ENCODE data around the gene SETDB2. TPM values are rescaled to one million over a fixed set of nuclear protein-coding genes. Genes with fewer than 3 reads are reported as not detected.

SETDB2 gene
- total and polyA plus RNA-seq, 2 of the 4 experiments (the other 2 are of a cell fraction) = 4.3 to 5.7 TPM

- TF ChIP-seq POLR2A (IDR thresholded peaks at IDR 0.05; ENCODE audit: low read depth, low read length) (no peak), RAD21 (IDR thresholded peaks at IDR 0.05; ENCODE audit: low read length) (no peak), RCOR1 (IDR thresholded peaks at IDR 0.05; ENCODE audit: insufficient replicate concordance, low read length) (no peak), SMC3 (IDR thresholded peaks at IDR 0.05; ENCODE audit: low read depth, low read length) (no peak), MAFK (IDR thresholded peaks at IDR 0.05; ENCODE audit: low read depth, low read length) (no peak), NFE2L2 (IDR thresholded peaks at IDR 0.05; ENCODE audit: low read depth, low read length) (no peak)
Observed at GRCh38 chr13:49395451-49395865, 48.6 kb upstream of the SETDB2 start (continued).

GRCh38 chr13:49395878-49396380 is 48.1 kb upstream of the SETDB2 start:
- no peak for DNase-seq
- Histone ChIP-seq H3K18ac (ENCODE audit: low read depth, low read length) (no peak overlapping the region), H2BK120ac (ENCODE audit: low read depth, low read length) (no peak overlapping the region), H3K36me3 (ENCODE audit: control insufficient read depth, insufficient read depth, low read length) (no peaks in the 10 kb centered on the region), H3K23ac (ENCODE audit: low read depth, low read length) (no peak overlapping the region), H2AK9ac (replicated peaks; ENCODE audit: low read depth, low read length, poor library complexity) (no peak overlapping the region), H4K91ac (ENCODE audit: insufficient read depth, low read depth, low read length) (no peak overlapping the region), H3K9me3 (ENCODE audit: control insufficient read depth, insufficient read depth, low read length) (no peaks in the 10 kb centered on the region), H4K5ac (ENCODE audit: low read depth, low read length) (no peak overlapping the region), H3K9me1 (ENCODE audit: insufficient read depth, low read length) (no peaks in the 10 kb centered on the region), H4K20me1 (ENCODE audit: insufficient read depth, low read length) (no peaks in the 10 kb centered on the region), H3K14ac (replicated peaks; ENCODE audit: low read depth, low read length) (no peak overlapping the region), H3K4me2 (ENCODE audit: low read depth, low read length) (no peak overlapping the region), H2BK15ac (ENCODE audit: low read depth, low read length) (no peak overlapping the region), H2BK20ac (ENCODE audit: low read depth, low read length) (no peak overlapping the region), H2AK5ac (ENCODE audit: low read depth, low read length) (no peak overlapping the region), H3K56ac (ENCODE audit: extremely low read depth, insufficient read depth, low read length) (no peak overlapping the region; the same call in 1 of the 2 replicates), H3K4ac (ENCODE audit: low read depth, low read length) (no peak overlapping the region), H3K4me3 (ENCODE audit: insufficient read depth, low read depth, low read length) (no peak overlapping the region), H3K9ac (ENCODE audit: low read depth, low read length) (no peak overlapping the region), H3K4me1 (ENCODE audit: control insufficient read depth, insufficient read depth, low read length) (no peaks in the 10 kb centered on the region), H4K8ac (ENCODE audit: low read depth in 2 of 2, low read length in 2 of 2) (no peak overlapping the region), H3K27ac (ENCODE audit: insufficient read depth, low read length) (no peak overlapping the region), H3K27me3 (ENCODE audit: control insufficient read depth, insufficient read depth, low read length) (no peaks in the 10 kb centered on the region), H2AFZ (replicated peaks; ENCODE audit: low read length, poor library complexity) (no peak overlapping the region), H2BK5ac (ENCODE audit: low read depth, low read length, poor library complexity, severe bottlenecking) (no peak overlapping the region), H3K79me1 (ENCODE audit: low read depth in 1 of 2, low read length in 2 of 2) (0 out of 4 replicates have a peak, but pooled peaks cover 0 to 4% of the 10 kb centered on the region in 2 experiments)
- ChIA-PET POLR2A (ENCODE audit: unreplicated experiment) (no interaction called here), CTCF (no interaction called here)
- no CpG with 5 or more reads among the region's 1 CpG for WGBS, 2 experiments (ENCODE audit: extremely low coverage in 2 of 2, insufficient read length in 1 of 2)
- dilution Hi-C loops (cut with HindIII; ENCODE audit: low sequenced_read_pairs, unreplicated experiment) (no loop called here), in situ Hi-C loops (cut with MboI; ENCODE audit: low sequenced_read_pairs) (no loop called here), intact Hi-C loops (cut with micrococcal nuclease) (loop anchor here (5.0 kb wide), 1 partner anchor 36 kb away; no protein-coding TSS in a partner anchor)
- BruUV-seq (replicated peaks) = no TSS peak
- TF ChIP-seq POLR2A (IDR thresholded peaks at IDR 0.05; ENCODE audit: low read depth, low read length) (no peak), SMC3 (IDR thresholded peaks at IDR 0.05; ENCODE audit: low read depth, low read length) (no peak), BHLHE40 (IDR thresholded peaks at IDR 0.05; ENCODE audit: low read depth, low read length) (no peak), MAFK (IDR thresholded peaks at IDR 0.05; ENCODE audit: low read depth, low read length) (no peak), RCOR1 (IDR thresholded peaks at IDR 0.05; ENCODE audit: insufficient replicate concordance, low read length) (no peak)
- ATAC-seq (ENCODE audit: low read depth) = no peak

Measured in IMR-90 (cell line).